H1 (cell line): ENCODE measurements around the gene CWC25. TPM values are rescaled to one million over a fixed set of nuclear protein-coding genes. Genes with fewer than 3 reads are reported as not detected.

Experiments used
- CTCF ChIA-PET: fragments of 300-600 bp; sonication (Branson Sonifier 250); formaldehyde crosslinking; loops from one replicate; lab custom pipeline; 2021; ENCODE audit not compliant: partially characterized antibody; lab: Charles Lee
- POLR2A ChIA-PET: fragments of 300-600 bp; sonication (Branson Sonifier 250); formaldehyde crosslinking; loops from one replicate; lab custom pipeline; 2021; ENCODE audit warnings: inconsistent platforms; ENCODE audit not compliant: partially characterized antibody; lab: Charles Lee
- DNase-seq, 2 experiments: peaks; one replicate each; pipeline versions ENCODE4 v3.0.0 to v3.0.0-alpha.2; 2010 to 2022; ENCODE audit warnings: low spot score in 2 of 2, low read depth in 1 of 2, mixed read lengths in 1 of 2
- FAIRE-seq: peaks from 2 replicates; lab custom pipeline; 2011; peaks lifted over from hg19 to GRCh38; lab: Jason Lieb, UNC
- H2AFZ ChIP-seq: 2 replicates; pipeline ENCODE4 v1.8.1; 2012; ENCODE audit warnings: low read length, inconsistent platforms
- H2AK5ac ChIP-seq: 2 replicates; pipeline ENCODE4 v1.6.1; 2013; ENCODE audit warnings: low read depth, low read length
- H2BK120ac ChIP-seq: replicated peaks from 2 replicates; pipeline ENCODE3; 2013; ENCODE audit warnings: low read depth, low read length, inconsistent platforms
- H2BK12ac ChIP-seq: 2 replicates; pipeline ENCODE4 v1.6.1; 2013; ENCODE audit warnings: low read depth, low read length
- H2BK15ac ChIP-seq: 2 replicates; pipeline ENCODE4 v1.6.1; 2013; ENCODE audit warnings: low read length
- H2BK20ac ChIP-seq: 2 replicates; pipeline ENCODE4 v1.6.1; 2013; ENCODE audit warnings: low read length
- H2BK5ac ChIP-seq: 2 replicates; pipeline ENCODE4 v1.6.1; 2013; ENCODE audit warnings: low read depth, low read length
- H3K14ac ChIP-seq: 2 replicates; pipeline ENCODE4 v1.6.1; 2013; ENCODE audit warnings: inconsistent platforms; ENCODE audit not compliant: insufficient read length
- H3K18ac ChIP-seq: 2 replicates; pipeline ENCODE4 v1.6.1; 2013; ENCODE audit warnings: low read length; ENCODE audit errors: extremely low read depth
- H3K23ac ChIP-seq: 2 replicates; pipeline ENCODE4 v1.6.1; 2013; ENCODE audit warnings: inconsistent platforms; ENCODE audit not compliant: insufficient read length
- H3K23me2 ChIP-seq: 2 replicates; pipeline ENCODE4 v1.6.1; 2013; ENCODE audit warnings: low read depth, low read length
- H3K27ac ChIP-seq: 2 replicates; pipeline ENCODE4 v1.6.1; 2011; ENCODE audit warnings: low read depth, low read length, inconsistent platforms
- H3K27me3 ChIP-seq, 4 experiments: replicated peaks in 1 of 4; 1 replicate in 1 of 4; 2 replicates in 3 of 4; pipeline versions ENCODE4 v1.6.1 to v1.8.1; 2011 to 2013; ENCODE audit warnings: low read length in 3 of 4, mild to moderate bottlenecking in 3 of 4, inconsistent platforms in 2 of 4, mixed read lengths in 2 of 4, moderate library complexity in 1 of 4; ENCODE audit not compliant: control insufficient read depth in 3 of 4, insufficient read depth in 3 of 4; ENCODE audit errors: extremely low read depth in 1 of 4
- H3K36me3 ChIP-seq, 4 experiments: 2 replicates each; pipeline versions ENCODE4 v1.6.1 to v1.8.1; 2011 to 2013; ENCODE audit warnings: mild to moderate bottlenecking in 4 of 4, low read length in 3 of 4, moderate library complexity in 2 of 4, control low read depth in 1 of 4, inconsistent platforms in 1 of 4; ENCODE audit not compliant: insufficient read depth in 4 of 4, control insufficient read depth in 2 of 4
- H3K4ac ChIP-seq: replicated peaks from 2 replicates; pipeline ENCODE3; 2013; ENCODE audit warnings: low read length, low read depth, mixed read lengths, inconsistent platforms; ENCODE audit not compliant: insufficient read length
- H3K4me1 ChIP-seq, 4 experiments: replicated peaks in 1 of 4; 1 replicate in 1 of 4; 2 replicates in 3 of 4; pipeline versions ENCODE4 v1.6.1 to v1.8.1; 2011 to 2013; ENCODE audit warnings: low read length in 3 of 4, inconsistent platforms in 2 of 4, mixed read lengths in 1 of 4; ENCODE audit not compliant: insufficient read depth in 4 of 4, control insufficient read depth in 3 of 4
- H3K4me2 ChIP-seq, 2 experiments: 2 replicates each; pipeline versions ENCODE4 v1.6.1 to v1.8.1; 2011 to 2013; ENCODE audit warnings: low read depth in 2 of 2, low read length in 2 of 2, control low read depth in 1 of 2, inconsistent platforms in 1 of 2, mild to moderate bottlenecking in 1 of 2; ENCODE audit not compliant: insufficient read depth in 1 of 2
- H3K4me3 ChIP-seq, 4 experiments: fragments of 200-600, 300-600 bp in 1 of 4; sonication (generic), shearing (Covaris generic), sonication (Bioruptor Twin) in 1 of 4; 2 replicates each; pipeline versions ENCODE4 v1.5.1 to v1.8.1; 2011 to 2016; ENCODE audit warnings: low read length in 4 of 4, low read depth in 3 of 4, control low read depth in 2 of 4, inconsistent platforms in 2 of 4, mild to moderate bottlenecking in 2 of 4, mixed read lengths in 1 of 4, moderate library complexity in 1 of 4; ENCODE audit not compliant: insufficient read depth in 2 of 4; ENCODE audit errors: extremely low read depth in 1 of 4
- H3K56ac ChIP-seq: replicated peaks from 2 replicates; pipeline ENCODE3; 2013; ENCODE audit warnings: low read depth, mild to moderate bottlenecking, mixed read lengths, low read length, inconsistent platforms; ENCODE audit not compliant: insufficient read length
- H3K79me1 ChIP-seq: 2 replicates; pipeline ENCODE4 v1.6.1; 2013; ENCODE audit warnings: low read depth, low read length, control low read depth
- H3K79me2 ChIP-seq, 2 experiments: 2 replicates each; pipeline versions ENCODE4 v1.6.1 to v1.8.1; 2012 to 2013; ENCODE audit warnings: low read length in 2 of 2, mild to moderate bottlenecking in 2 of 2, inconsistent platforms in 1 of 2; ENCODE audit not compliant: insufficient read depth in 2 of 2, control insufficient read depth in 1 of 2
- H3K9ac ChIP-seq, 4 experiments: replicated peaks in 1 of 4; 1 replicate in 1 of 4; 2 replicates in 3 of 4; pipeline versions ENCODE4 v1.6.1 to v1.8.1; 2011 to 2013; ENCODE audit warnings: low read depth in 3 of 4, low read length in 3 of 4, control low read depth in 2 of 4, mild to moderate bottlenecking in 2 of 4, moderate library complexity in 2 of 4, inconsistent platforms in 1 of 4; ENCODE audit errors: extremely low read depth in 1 of 4
- H3K9me3 ChIP-seq, 2 experiments: 2 replicates each; pipeline versions ENCODE4 v1.6.1 to v1.8.1; 2012 to 2013; ENCODE audit warnings: mild to moderate bottlenecking in 2 of 2, moderate library complexity in 2 of 2, control low read depth in 1 of 2, inconsistent platforms in 1 of 2, low read depth in 1 of 2, low read length in 1 of 2, mixed read lengths in 1 of 2; ENCODE audit not compliant: insufficient read depth in 2 of 2
- H4K20me1 ChIP-seq, 2 experiments: replicated peaks in 1 of 2; 2 replicates each; pipeline versions ENCODE3 to v1.8.1; 2011 to 2013; ENCODE audit warnings: inconsistent platforms in 2 of 2, low read length in 2 of 2, mild to moderate bottlenecking in 1 of 2; ENCODE audit not compliant: insufficient read depth in 2 of 2, control insufficient read depth in 1 of 2
- H4K5ac ChIP-seq: 2 replicates; pipeline ENCODE4 v1.6.1; 2013; ENCODE audit warnings: low read length, low read depth, mixed read lengths, inconsistent platforms; ENCODE audit not compliant: insufficient read length
- H4K8ac ChIP-seq: 2 replicates; pipeline ENCODE4 v1.8.0; 2013; ENCODE audit warnings: mild to moderate bottlenecking, moderate library complexity, low read length, inconsistent platforms; ENCODE audit not compliant: insufficient read depth; ENCODE audit errors: extremely low read depth
- H4K91ac ChIP-seq: replicated peaks from 2 replicates; pipeline ENCODE3; 2013; ENCODE audit warnings: low read length, mixed read lengths, inconsistent platforms; ENCODE audit not compliant: insufficient read length
- GABPA ChIP-seq: IDR thresholded peaks from 2 replicates; pipeline ENCODE4 v1.6.1; 2011; ENCODE audit warnings: mild to moderate bottlenecking, low read length, moderate library complexity, borderline replicate concordance; ENCODE audit not compliant: insufficient read depth
- WGBS, 2 experiments: shearing (Covaris generic) in 1 of 2; methylation state at CpG; one replicate each; pipeline versions ENCODE4 v1.1.6 to v1.1.7; 2013 to 2015; ENCODE audit warnings: low lambda C conversion rate in 2 of 2, mixed read lengths in 2 of 2, inconsistent platforms in 1 of 2, low coverage in 1 of 2, missing lambda C conversion rate in 1 of 2; ENCODE audit not compliant: insufficient replicate concordance in 2 of 2, insufficient coverage in 1 of 2, insufficient read length in 1 of 2; ENCODE audit errors: extremely low coverage in 1 of 2, missing lambda C conversion rate in 1 of 2; 5-methylcytosine and 5-hydroxymethylcytosine counted together
- polyA plus RNA-seq, 7 experiments: library from polyadenylated mRNA; depleted of rRNA in 3 of 7; stranded (reverse) in 5 of 7; unstranded in 2 of 7; fragments of >200 nt in 5 of 7; fragments of 200-250 nt in 2 of 7; gene quantifications; 1 replicate in 5 of 7; 2 replicates in 1 of 7; 4 replicates in 1 of 7; pipeline versions ENCODE4 v1.2.1 to v1.2.3, GENCODE V29; 2011 to 2013; ENCODE audit warnings: missing spikeins in 2 of 7, mixed read lengths in 2 of 7
- total RNA-seq: library from RNA; stranded (reverse); fragmentation: NEBNext Ultra II Directional; extraction: Animal tissue kit (Norgen Biotek cat#: 25700); gene quantifications from 2 replicates; pipeline ENCODE4 v1.2.1, GENCODE V29; 2021

Gene CWC25
- total and polyA plus RNA-seq, 2 of the 8 experiments (the other 6 are each of a cell fraction or from before 2014, with no cell fraction given), result 11.1 to 13.1 TPM

DNA sequence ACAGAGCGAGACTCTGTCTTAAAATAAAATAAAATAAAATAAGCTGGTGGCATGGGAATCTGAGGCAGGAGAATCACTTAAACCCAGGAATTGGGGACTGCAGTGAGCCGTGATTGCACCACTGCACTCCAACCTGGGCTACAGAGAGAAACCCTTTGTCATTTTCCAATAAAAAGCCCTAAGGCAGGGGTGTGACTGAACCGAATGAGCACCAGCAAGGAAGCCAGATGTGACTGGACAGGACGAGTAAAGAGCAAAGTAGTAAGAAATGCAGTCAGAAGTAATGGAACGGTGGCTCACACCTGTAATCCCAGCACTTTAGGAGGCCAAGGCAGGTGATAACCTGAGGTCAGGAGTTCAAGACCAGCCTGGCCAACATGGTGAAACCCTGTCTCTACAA lies 32.1 kb upstream of the CWC25 start:
- Histone ChIP-seq H3K56ac (no peak overlapping the region), H3K79me1 (no peaks in the 10 kb centered on the region), H3K4me3 (no peak overlapping the region), H3K23me2 (peaks cover 4% of the 10 kb centered on the region), H2AK5ac (no peak overlapping the region), H2BK12ac (no peak overlapping the region), H4K20me1 (peaks cover 4 to 5% of the 10 kb centered on the region in 2 experiments), H3K27ac (no peak overlapping the region), H2AFZ (no peak overlapping the region), H3K14ac (no peak overlapping the region), H4K91ac (no peak overlapping the region), H3K18ac (no peak overlapping the region), H2BK5ac (no peak overlapping the region), H3K79me2 (peaks cover 12 to 13% of the 10 kb centered on the region in 2 experiments), H4K5ac (no peak overlapping the region), H3K4me1 (peaks cover 0 to 2% (median 0%) of the 10 kb centered on the region in 4 experiments; a peak in 1 of 7 replicates), H3K27me3 (no peaks in the 10 kb centered on the region), H2BK15ac (no peak overlapping the region), H2BK120ac (no peak overlapping the region), H3K4ac (no peak overlapping the region), H3K36me3 (peaks cover 3 to 8% (median 6%) of the 10 kb centered on the region in 4 experiments; a peak in 7 of 8 replicates), H3K4me2 (no peak overlapping the region), H3K23ac (no peak overlapping the region), H3K9ac (no peak overlapping the region; a peak in 1 of 7 replicates), H2BK20ac (no peak overlapping the region), H4K8ac (no peak overlapping the region), H3K9me3 (no peaks in the 10 kb centered on the region)
- no peak for FAIRE-seq
- 86% methylated on average over 5 of the region's 5 CpGs; no CpG with 5 or more reads in 1 of the 2 experiments for WGBS, 2 experiments
- POLR2A ChIA-PET, result interaction anchor here (0.8 to 1.6 kb wide), 5 partner anchors 7 to 15 kb away, joined by 3 to 6 read pairs (median 3); no protein-coding TSS in a partner anchor
- DNase-seq, result no peak
- CTCF ChIA-PET, result interaction anchor here (0.7 to 1.8 kb wide), 5 partner anchors 7 to 66 kb away, joined by 3 to 5 read pairs (median 4); no protein-coding TSS in a partner anchor
- no peak for TF ChIP-seq GABPA
